Dendritic cell treated with granulocyte-macrophage colony-stimulating factor and Interleukin-4, amounts not matched to agents 40 ng/mL and 50 ng/mL, for 4 days (primary cell): ENCODE results near the gene NQO1.

Experiments
- H3K27ac Mint-ChIP-seq: one replicate; pipeline ENCODE4 v1.8.0; 2022; ENCODE audit warnings: mild to moderate bottlenecking, mixed read lengths
- H3K27me3 Mint-ChIP-seq: one replicate; pipeline ENCODE4 v1.8.0; 2022; ENCODE audit warnings: mild to moderate bottlenecking, mixed read lengths
- H3K36me3 Mint-ChIP-seq: one replicate; pipeline ENCODE4 v1.8.0; 2022; ENCODE audit warnings: low read depth, mixed read lengths
- H3K4me1 Mint-ChIP-seq: one replicate; pipeline ENCODE4 v1.8.0; 2022; ENCODE audit warnings: low read depth, mixed read lengths
- H3K4me3 Mint-ChIP-seq: one replicate; pipeline ENCODE4 v1.8.0; 2022; ENCODE audit warnings: mild to moderate bottlenecking, moderate library complexity, mixed read lengths
- H3K9me3 Mint-ChIP-seq: one replicate; pipeline ENCODE4 v1.8.0; 2022; ENCODE audit warnings: mixed read lengths
- intact Hi-C: fragments of 100-400 bp; cut with micrococcal nuclease; formaldehyde crosslinking; loops from one replicate; pipeline ENCODE4 v1.15.0; 2022

The NQO1 gene

GRCh38 chr16:69669577-69669976, 56.8 kb downstream of the NQO1 start:
- intact Hi-C loops, result no loop called here
- Mint-ChIP-seq H3K9me3 (no peaks in the 10 kb centered on the region), H3K36me3 (peaks cover 46% of the 10 kb centered on the region), H3K27ac (no peak overlapping the region), H3K4me1 (no peaks in the 10 kb centered on the region), H3K27me3 (no peaks in the 10 kb centered on the region), H3K4me3 (no peak overlapping the region)

- Mint-ChIP-seq H3K36me3 (peaks cover 59% of the 10 kb centered on the region), H3K4me1 (no peaks in the 10 kb centered on the region), H3K9me3 (no peaks in the 10 kb centered on the region), H3K4me3 (no peak overlapping the region), H3K27me3 (no peaks in the 10 kb centered on the region), H3K27ac (no peak overlapping the region)
- intact Hi-C loops, result no loop called here
Observed at GRCh38 chr16:69663846-69664245, 62.5 kb downstream of the NQO1 start.

GRCh38 chr16:69662901-69663300, 63.5 kb downstream of the NQO1 start:
- no peak overlapping the region for H3K4me3 Mint-ChIP-seq
- H3K36me3 Mint-ChIP-seq, result peaks cover 59% of the 10 kb centered on the region
- no peaks in the 10 kb centered on the region for H3K9me3 Mint-ChIP-seq
- H3K27me3 Mint-ChIP-seq, result no peaks in the 10 kb centered on the region
- H3K4me1 Mint-ChIP-seq, result no peaks in the 10 kb centered on the region
- intact Hi-C loops, result no loop called here
- H3K27ac Mint-ChIP-seq, result no peak overlapping the region

- H3K36me3 Mint-ChIP-seq, result peaks cover 79% of the 10 kb centered on the region
- H3K9me3 Mint-ChIP-seq, result no peaks in the 10 kb centered on the region
- no peaks in the 10 kb centered on the region for H3K27me3 Mint-ChIP-seq
- no peaks in the 10 kb centered on the region for H3K4me1 Mint-ChIP-seq
- intact Hi-C loops, result no loop called here
- H3K4me3 Mint-ChIP-seq, result no peak overlapping the region
- H3K27ac Mint-ChIP-seq, result no peak overlapping the region
Observed at GRCh38 chr16:69660166-69660565, 66.2 kb downstream of the NQO1 start.
